Prostate gland (tissue), 2 donors: ENCODE measurements around the gene RBCK1. TPM values are rescaled to one million over a fixed set of nuclear protein-coding genes. Genes with fewer than 3 reads are reported as not detected.
A peak's percentile ranks its signal among the peaks of the same experiment; 100 is the strongest.
"Not testable (repeated sequence)": the region's sequence is repeated elsewhere in the genome, so short reads cannot be mapped to it uniquely, and the experiment has no call there.

Experiments
- DNase-seq: peaks from one replicate; pipeline ENCODE4 v3.0.0-alpha.2; 2019; ENCODE audit warnings: low spot score
- H3K27ac ChIP-seq, 2 donors: fragments of 200-600 bp; sonication (generic); 2 replicates each; pipeline ENCODE4 v1.5.1; 2017 to 2019
- H3K27me3 ChIP-seq: fragments of 200-600 bp; sonication (generic); replicated peaks from 2 replicates; pipeline ENCODE4 v1.5.1; 2019; ENCODE audit not compliant: insufficient read depth
- H3K36me3 ChIP-seq, 2 donors: fragments of 200-600 bp; sonication (generic); 1 replicate in 1 of 2; 2 replicates in 1 of 2; pipeline versions ENCODE4 v1.5.1 to v1.8.1; 2017 to 2019
- H3K4me1 ChIP-seq: fragments of 200-600 bp; sonication (generic); replicated peaks from 2 replicates; pipeline ENCODE4 v1.5.1; 2019
- H3K4me3 ChIP-seq, 2 donors: fragments of 200-600 bp; sonication (generic); 2 replicates each; pipeline ENCODE4 v1.5.1; 2017 to 2019
- H3K9me3 ChIP-seq: fragments of 200-600 bp; sonication (generic); 2 replicates; pipeline ENCODE4 v1.5.1; 2017
- POLR2A ChIP-seq: fragments of 450-650 bp; IDR thresholded peaks from one replicate; pipeline ENCODE4 v1.6.1; 2016; ENCODE audit warnings: antibody characterized with exemption, mild to moderate bottlenecking
- POLR2AphosphoS5 ChIP-seq: sonication (generic); formaldehyde crosslinking; IDR thresholded peaks from one replicate; pipeline ENCODE4 v1.6.1; 2017; ENCODE audit warnings: antibody characterized with exemption
- WGBS: methylation state at CpG from one replicate; pipeline ENCODE4 v1.1.5; 2018; 5-methylcytosine and 5-hydroxymethylcytosine counted together
- intact Hi-C: fragments of 100-400 bp; cut with DNase I; formaldehyde crosslinking; loops from one replicate; pipeline ENCODE4 v1.14.2; 2022
- total RNA-seq, 2 donors: library from RNA; depleted of rRNA; stranded (reverse); fragments of >200 nt; gene quantifications; one replicate each; pipeline ENCODE4 v1.1.0, GENCODE V29; 2016
- TF ChIP-seq, protein P1 (sequence below), 4 experiments: fragments of 200-600 bp in 2 of 4; fragments of 450-650 bp in 2 of 4; sonication (generic) in 2 of 4; IDR thresholded peaks; 1 replicate in 3 of 4; 2 replicates in 1 of 4; pipeline ENCODE4 v1.5.1; 2016 to 2019; ENCODE audit warnings: antibody characterized with exemption in 4 of 4, mild to moderate bottlenecking in 2 of 4, moderate library complexity in 2 of 4

The RBCK1 gene
- total RNA-seq, 2 donors from 2014 or later = 108 to 158 TPM

DNA sequence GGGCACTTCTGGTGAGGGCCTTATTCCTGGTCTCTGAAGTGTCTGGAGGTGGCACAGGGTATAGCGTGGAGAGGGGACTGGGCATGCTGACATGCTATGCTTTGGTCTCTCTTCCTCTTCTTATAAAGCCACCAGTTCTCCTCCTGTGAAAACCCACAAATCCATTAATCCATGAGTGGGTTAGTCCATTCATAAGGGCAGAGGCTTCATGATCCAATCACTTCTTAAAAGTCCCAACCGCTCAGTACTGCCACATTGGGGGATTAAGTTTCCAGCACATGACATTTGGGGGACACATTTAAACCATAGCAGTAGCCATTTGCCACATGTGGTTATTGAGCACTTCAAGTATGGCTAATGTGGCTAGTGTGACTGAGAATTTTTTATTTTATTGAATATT lies 31.3 kb upstream of the RBCK1 start:
- no peaks in the 10 kb centered on the region for H3K4me1 ChIP-seq
- TF ChIP-seq, protein P1, sequence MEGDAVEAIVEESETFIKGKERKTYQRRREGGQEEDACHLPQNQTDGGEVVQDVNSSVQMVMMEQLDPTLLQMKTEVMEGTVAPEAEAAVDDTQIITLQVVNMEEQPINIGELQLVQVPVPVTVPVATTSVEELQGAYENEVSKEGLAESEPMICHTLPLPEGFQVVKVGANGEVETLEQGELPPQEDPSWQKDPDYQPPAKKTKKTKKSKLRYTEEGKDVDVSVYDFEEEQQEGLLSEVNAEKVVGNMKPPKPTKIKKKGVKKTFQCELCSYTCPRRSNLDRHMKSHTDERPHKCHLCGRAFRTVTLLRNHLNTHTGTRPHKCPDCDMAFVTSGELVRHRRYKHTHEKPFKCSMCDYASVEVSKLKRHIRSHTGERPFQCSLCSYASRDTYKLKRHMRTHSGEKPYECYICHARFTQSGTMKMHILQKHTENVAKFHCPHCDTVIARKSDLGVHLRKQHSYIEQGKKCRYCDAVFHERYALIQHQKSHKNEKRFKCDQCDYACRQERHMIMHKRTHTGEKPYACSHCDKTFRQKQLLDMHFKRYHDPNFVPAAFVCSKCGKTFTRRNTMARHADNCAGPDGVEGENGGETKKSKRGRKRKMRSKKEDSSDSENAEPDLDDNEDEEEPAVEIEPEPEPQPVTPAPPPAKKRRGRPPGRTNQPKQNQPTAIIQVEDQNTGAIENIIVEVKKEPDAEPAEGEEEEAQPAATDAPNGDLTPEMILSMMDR (IDR thresholded peaks at IDR 0.05) = no peak
- TF ChIP-seq POLR2AphosphoS5 = no peak
- no peak for TF ChIP-seq POLR2A
- DNase-seq = no peak
- no peaks in the 10 kb centered on the region for H3K36me3 ChIP-seq
- H3K27me3 ChIP-seq = no peaks in the 10 kb centered on the region
- 80% methylated on average over 2 of the region's 2 CpGs for WGBS
- intact Hi-C loops = no loop called here
- H3K27ac ChIP-seq = no peak overlapping the region
- no peak overlapping the region for H3K4me3 ChIP-seq
- H3K9me3 ChIP-seq = no peaks in the 10 kb centered on the region

GRCh38 chr20:377578-377977 lies 30.5 kb upstream of the RBCK1 start:
- intact Hi-C loops, H3K4me3 ChIP-seq, H3K27me3 ChIP-seq, H3K9me3 ChIP-seq, H3K36me3 ChIP-seq, DNase-seq, H3K27ac ChIP-seq, H3K4me1 ChIP-seq: not testable (repeated sequence)
- WGBS = 89% methylated on average over 12 of the region's 12 CpGs

- Histone ChIP-seq H3K27me3 (no peaks in the 10 kb centered on the region), H3K27ac (no peak overlapping the region), H3K4me3 (no peak overlapping the region), H3K9me3 (no peaks in the 10 kb centered on the region), H3K36me3 (no peaks in the 10 kb centered on the region), H3K4me1 (no peaks in the 10 kb centered on the region)
- DNase-seq = no peak
- intact Hi-C loops = no loop called here
- 80% methylated on average over 5 of the region's 5 CpGs for WGBS
- no peak for TF ChIP-seq POLR2AphosphoS5
- TF ChIP-seq, protein P1 (IDR thresholded peaks at IDR 0.05) = no peak
- TF ChIP-seq POLR2A = no peak
Observed at GRCh38 chr20:378961-379336, 29.1 kb upstream of the RBCK1 start.

DNA sequence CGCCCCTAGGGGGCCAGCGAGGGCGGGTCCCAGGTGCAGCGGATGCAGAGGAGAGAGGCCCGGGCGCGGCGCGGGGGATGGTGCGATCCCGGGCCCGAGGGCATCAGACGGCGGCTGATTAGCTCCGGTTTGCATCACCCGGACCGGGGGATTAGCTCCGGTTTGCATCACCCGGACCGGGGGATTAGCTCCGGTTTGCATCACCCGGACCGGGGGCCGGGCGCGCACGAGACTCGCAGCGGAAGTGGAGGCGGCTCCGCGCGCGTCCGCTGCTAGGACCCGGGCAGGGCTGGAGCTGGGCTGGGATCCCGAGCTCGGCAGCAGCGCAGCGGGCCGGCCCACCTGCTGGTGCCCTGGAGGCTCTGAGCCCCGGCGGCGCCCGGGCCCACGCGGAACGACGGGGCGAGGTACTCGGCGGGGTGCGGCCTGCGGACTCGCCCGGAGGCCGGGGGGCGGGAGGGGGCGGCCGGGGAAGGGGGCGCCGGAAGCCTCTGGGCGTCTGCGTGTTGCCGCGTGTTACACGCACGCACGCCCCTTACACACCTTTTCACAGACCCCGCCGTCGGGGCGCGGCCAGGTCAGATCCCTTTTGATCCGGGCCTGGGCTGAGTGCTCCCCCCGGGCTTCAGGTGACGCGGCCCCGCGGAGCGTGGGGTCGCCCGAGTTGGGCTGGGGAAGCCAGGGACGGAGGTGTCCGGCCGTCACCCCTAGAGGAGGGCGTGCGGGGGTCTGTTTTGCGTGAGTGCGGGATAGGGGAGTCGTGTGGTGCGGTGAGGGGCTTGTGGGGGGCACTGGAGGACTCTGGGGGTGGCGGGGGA lies 27.1 kb upstream of the RBCK1 start:
- peak; percentile 38 for DNase-seq
- Histone ChIP-seq H3K4me3 (peak overlapping the region; percentile 43 to 78), H3K27ac (peak overlapping the region; percentile 81 to 82), H3K9me3 (no peaks in the 10 kb centered on the region), H3K27me3 (no peaks in the 10 kb centered on the region), H3K4me1 (no peaks in the 10 kb centered on the region), H3K36me3 (no peaks in the 10 kb centered on the region)
- intact Hi-C loops = no loop called here
- TF ChIP-seq POLR2AphosphoS5 (no peak), POLR2A (no peak)
- TF ChIP-seq, protein P1 (IDR thresholded peaks at IDR 0.05) = no peak
- WGBS = 1% methylated on average over 80 of the region's 93 CpGs

GRCh38 chr20:381581-382290 lies 26.4 kb upstream of the RBCK1 start:
- Histone ChIP-seq H3K27me3 (no peaks in the 10 kb centered on the region), H3K27ac (peak overlapping the region; percentile 81 to 82), H3K36me3 (no peaks in the 10 kb centered on the region), H3K4me1 (no peaks in the 10 kb centered on the region), H3K4me3 (peak overlapping the region; percentile 43 to 78), H3K9me3 (no peaks in the 10 kb centered on the region)
- peak; percentile 85 for DNase-seq
- WGBS = under 1% methylated on average over 48 of the region's 49 CpGs
- intact Hi-C loops = no loop called here
- TF ChIP-seq, protein P1 (IDR thresholded peaks at IDR 0.05) = peak in 1 of 4 experiments; percentile 12
- peak; percentile 31 for TF ChIP-seq POLR2AphosphoS5
- peak; percentile 68 for TF ChIP-seq POLR2A
